Measurements from ENCODE around the gene SMAD1.

- TF ChIP-seq CTCF (IDR thresholded peaks at IDR 0.05), result no peak
- TF ChIP-seq POLR2A (IDR thresholded peaks at IDR 0.05), result no peak
Observed at GRCh38 chr4:145580906-145581305, 99.3 kb downstream of the SMAD1 start.

Data from thyroid gland (tissue), 4 donors.